SK-N-MC (cell line): ENCODE results near the gene TNFSF8.

Experiments
- EZH2 ChIP-seq: fragments of 200-600 bp; sonication (generic); IDR thresholded peaks from one replicate; pipeline ENCODE4 v1.6.1; 2017; ENCODE audit warnings: antibody characterized with exemption
- FOXP2 ChIP-seq: optimal IDR thresholded peaks from 2 replicates; pipeline ENCODE3; 2011; ENCODE audit warnings: mild to moderate bottlenecking, moderate library complexity; ENCODE audit not compliant: insufficient read depth; ENCODE audit errors: extremely low read length, control extremely low read depth
- POLR2AphosphoS5 ChIP-seq: IDR thresholded peaks from 2 replicates; pipeline ENCODE4 v1.6.1; 2012; ENCODE audit warnings: mild to moderate bottlenecking, low read depth, low read length, borderline replicate concordance

- TF ChIP-seq POLR2AphosphoS5 (no peak), EZH2 (no peak), FOXP2 (no peak)
These were observed 38.3 kb upstream of the TNFSF8 start for GRCh38 chr9:114968671-114969070.
